Spleen (tissue), 11 donors: ENCODE results near the gene GABBR2. TPM values are rescaled to one million over a fixed set of nuclear protein-coding genes. Genes with fewer than 3 reads are reported as not detected.

Experiments
- DNase-seq: peaks from one replicate; pipeline ENCODE4 v3.0.0-alpha.2; 2020
- H3K27ac ChIP-seq, 8 donors: fragments of 200-600 bp; sonication (generic) in 7 of 8; 1 replicate in 4 of 8; 2 replicates in 4 of 8; pipeline versions ENCODE4 v1.5.0 to v1.8.0; 2016 to 2021; ENCODE audit warnings: inconsistent platforms in 4 of 8, mild to moderate bottlenecking in 4 of 8, moderate library complexity in 1 of 8
- H3K27me3 ChIP-seq, 7 donors: fragments of 200-600 bp; sonication (generic) in 6 of 7; replicated peaks in 1 of 7; 1 replicate in 4 of 7; 2 replicates in 3 of 7; pipeline versions ENCODE4 v1.5.0 to v1.8.0; 2016 to 2021; ENCODE audit warnings: inconsistent platforms in 3 of 7, mild to moderate bottlenecking in 1 of 7
- H3K36me3 ChIP-seq, 6 donors: fragments of 200-600 bp; sonication (generic) in 5 of 6; 1 replicate in 4 of 6; 2 replicates in 2 of 6; pipeline versions ENCODE4 v1.5.0 to v1.8.0; 2016 to 2021; ENCODE audit warnings: inconsistent platforms in 2 of 6
- H3K4me1 ChIP-seq, 6 donors: fragments of 200-600 bp; sonication (generic) in 5 of 6; 1 replicate in 3 of 6; 2 replicates in 3 of 6; pipeline versions ENCODE4 v1.5.0 to v1.8.0; 2016 to 2021; ENCODE audit warnings: inconsistent platforms in 3 of 6
- H3K4me3 ChIP-seq, 8 donors: fragments of 200-600 bp; sonication (generic) in 7 of 8; 1 replicate in 4 of 8; 2 replicates in 4 of 8; pipeline versions ENCODE4 v1.5.0 to v1.8.0; 2016 to 2021; ENCODE audit warnings: inconsistent platforms in 4 of 8, mild to moderate bottlenecking in 4 of 8, moderate library complexity in 2 of 8
- H3K9me3 ChIP-seq, 8 donors: fragments of 200-600 bp; sonication (generic) in 7 of 8; 1 replicate in 4 of 8; 2 replicates in 4 of 8; pipeline versions ENCODE4 v1.5.0 to v1.8.0; 2016 to 2021; ENCODE audit warnings: inconsistent platforms in 4 of 8
- POLR2A ChIP-seq, 3 donors: fragments of 450-650 bp; IDR thresholded peaks; one replicate each; pipeline ENCODE4 v1.5.1; 2017; ENCODE audit warnings: antibody characterized with exemption in 3 of 3, mild to moderate bottlenecking in 1 of 3
- POLR2AphosphoS5 ChIP-seq, 3 donors: sonication (generic); formaldehyde crosslinking; IDR thresholded peaks; one replicate each; pipeline ENCODE4 v1.5.1; 2017; ENCODE audit warnings: antibody characterized with exemption in 3 of 3
- WGBS, 5 donors: extraction: QIAGEN DNeasy Blood & Tissue Kit in 3 of 5; methylation state at CpG; one replicate each; pipeline versions ENCODE4 v1.1.5 to v1.1.7; 2013 to 2018; 5-methylcytosine and 5-hydroxymethylcytosine counted together
- intact Hi-C: fragments of 100-400 bp; cut with DNase I; formaldehyde crosslinking; loops from one replicate; pipeline ENCODE4 v1.15.0; 2023; ENCODE audit warnings: low total_unique reads
- polyA plus RNA-seq, 3 donors: library from polyadenylated mRNA; stranded (reverse); fragments of 200-250 nt; gene quantifications; one replicate each; pipeline ENCODE4 v1.2.1, GENCODE V29; 2013
- total RNA-seq, 7 donors: library from RNA; depleted of rRNA in 3 of 7; stranded (reverse); fragments of >200 nt in 3 of 7; fragmentation: NEBNext Ultra II Directional in 4 of 7; extraction: Animal tissue kit (Norgen Biotek cat#: 25700) in 4 of 7; gene quantifications; one replicate each; pipeline versions ENCODE4 v1.1.0 to v1.2.1, GENCODE V29; 2016 to 2021
- TF ChIP-seq, protein P1 (sequence below), 11 experiments: fragments of 200-600 bp in 7 of 11; fragments of 450-650 bp in 4 of 11; sonication (generic) in 4 of 11; IDR thresholded peaks in 8 of 11; conservative IDR thresholded peaks in 3 of 11; 1 replicate in 7 of 11; 2 replicates in 4 of 11; pipeline versions ENCODE4 v1.4.0 to v1.8.0; 2016 to 2021; ENCODE audit warnings: antibody characterized with exemption in 11 of 11, inconsistent platforms in 4 of 11, mild to moderate bottlenecking in 1 of 11
- donor health status: healthy with polysubstance abuse.
- donor health status: DM: no; HTN: no; CAD: no; lungs with moderate emphysema.
- donor health status: DM: no; HTN: no; CAD: no.
- donor health status: Bipolar disorder and iron deficiency.
- donor health status: healthy.
- donor health status: DM: no; HTN: no; CAD: no.
- donor health status: DM: yes; HTN: yes; CAD: no.

The GABBR2 gene
- total and polyA plus RNA-seq, 10 donors = 0.03 to 0.32 (median 0.07) TPM; not detected in 7

DNA sequence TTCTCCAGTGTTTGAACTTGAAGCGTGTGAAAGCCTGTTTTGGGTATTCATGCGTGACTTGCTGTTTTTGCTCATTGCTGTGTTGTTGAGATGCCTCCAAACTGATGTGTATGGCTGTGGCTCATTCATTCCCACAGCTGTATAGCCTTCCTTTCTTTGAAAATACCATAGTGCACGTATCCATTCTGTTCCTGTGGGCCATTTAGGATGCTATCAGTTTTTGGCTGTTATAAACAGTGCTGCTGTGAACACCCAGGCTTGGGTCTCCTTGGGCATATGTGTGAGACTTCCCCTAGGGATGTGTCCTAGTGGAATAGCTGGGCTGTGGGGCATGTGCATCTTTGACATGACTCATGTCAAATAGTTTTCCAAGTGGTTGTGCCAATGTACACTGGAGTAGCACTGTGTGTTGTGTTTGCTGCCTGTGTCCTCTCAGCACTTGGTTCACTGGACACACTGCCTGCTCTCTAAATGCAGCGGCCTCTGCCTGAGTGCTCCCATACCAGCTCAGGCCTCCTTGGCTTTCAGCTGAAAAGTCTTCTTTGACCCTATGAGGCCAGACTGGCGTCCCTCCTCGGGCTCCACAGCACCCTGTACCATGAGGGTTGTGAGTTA is 350.7 kb downstream of the GABBR2 start:
- no peak for TF ChIP-seq POLR2A (IDR thresholded peaks at IDR 0.05)
- no peak for TF ChIP-seq POLR2AphosphoS5 (IDR thresholded peaks at IDR 0.05)
- TF ChIP-seq, protein P1, sequence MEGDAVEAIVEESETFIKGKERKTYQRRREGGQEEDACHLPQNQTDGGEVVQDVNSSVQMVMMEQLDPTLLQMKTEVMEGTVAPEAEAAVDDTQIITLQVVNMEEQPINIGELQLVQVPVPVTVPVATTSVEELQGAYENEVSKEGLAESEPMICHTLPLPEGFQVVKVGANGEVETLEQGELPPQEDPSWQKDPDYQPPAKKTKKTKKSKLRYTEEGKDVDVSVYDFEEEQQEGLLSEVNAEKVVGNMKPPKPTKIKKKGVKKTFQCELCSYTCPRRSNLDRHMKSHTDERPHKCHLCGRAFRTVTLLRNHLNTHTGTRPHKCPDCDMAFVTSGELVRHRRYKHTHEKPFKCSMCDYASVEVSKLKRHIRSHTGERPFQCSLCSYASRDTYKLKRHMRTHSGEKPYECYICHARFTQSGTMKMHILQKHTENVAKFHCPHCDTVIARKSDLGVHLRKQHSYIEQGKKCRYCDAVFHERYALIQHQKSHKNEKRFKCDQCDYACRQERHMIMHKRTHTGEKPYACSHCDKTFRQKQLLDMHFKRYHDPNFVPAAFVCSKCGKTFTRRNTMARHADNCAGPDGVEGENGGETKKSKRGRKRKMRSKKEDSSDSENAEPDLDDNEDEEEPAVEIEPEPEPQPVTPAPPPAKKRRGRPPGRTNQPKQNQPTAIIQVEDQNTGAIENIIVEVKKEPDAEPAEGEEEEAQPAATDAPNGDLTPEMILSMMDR (IDR thresholded peaks at IDR 0.05 in 8 of 11, conservative IDR thresholded peaks at IDR 0.05 in 3 of 11) = no peak
- WGBS, 5 donors = 87 to 94% (median 88%) methylated on average over 6 of the region's 6 CpGs
- H3K27ac ChIP-seq = no peak overlapping the region

DNA sequence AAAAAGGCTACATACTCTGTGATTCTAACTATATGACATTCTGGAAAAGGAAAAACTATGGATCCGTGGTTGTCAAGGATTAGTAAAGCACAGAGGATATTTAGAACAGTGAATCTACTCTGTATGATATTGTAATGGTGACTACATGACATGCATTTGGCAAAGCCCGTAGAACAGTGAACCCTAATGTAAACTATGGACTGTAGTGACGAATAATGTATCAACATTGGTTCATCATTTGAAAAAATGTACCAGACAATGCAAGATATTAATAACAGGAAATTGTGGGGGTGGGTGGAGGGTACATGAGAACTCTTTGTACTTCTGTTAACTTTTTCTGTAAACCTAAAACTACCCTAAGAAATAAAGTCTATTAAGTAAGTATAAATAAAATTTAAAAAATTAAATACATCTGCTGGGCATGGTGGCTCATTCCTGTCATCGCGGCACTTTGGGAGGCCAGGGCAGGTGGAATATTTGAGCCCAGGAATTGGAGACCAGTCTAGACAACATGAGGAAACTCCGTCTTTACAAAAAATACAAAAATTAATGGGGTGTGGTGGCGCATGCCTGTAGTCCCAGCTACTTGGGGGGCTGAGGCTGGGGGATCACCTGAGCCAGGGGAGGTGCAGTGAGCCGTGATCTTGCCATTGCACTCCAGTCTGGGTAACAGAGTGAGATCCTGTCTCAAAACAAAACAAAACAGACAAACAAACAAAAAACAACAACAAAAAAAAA is 351.6 kb downstream of the GABBR2 start:
- intact Hi-C loops = no loop called here
- TF ChIP-seq POLR2A (IDR thresholded peaks at IDR 0.05) = no peak
- TF ChIP-seq POLR2AphosphoS5 (IDR thresholded peaks at IDR 0.05) = no peak
- WGBS, 5 donors = 83 to 92% (median 88%) methylated on average over 8 of the region's 8 CpGs
- H3K4me1 ChIP-seq = no peaks in the 10 kb centered on the region
- DNase-seq = no peak
- peaks cover 0 to 3% (median 0%) of the 10 kb centered on the region in 8 donors for H3K9me3 ChIP-seq
- H3K27me3 ChIP-seq = peaks cover 0 to 37% (median 0%) of the 10 kb centered on the region in 7 donors
- no peaks in the 10 kb centered on the region for H3K36me3 ChIP-seq
- no peak overlapping the region for H3K27ac ChIP-seq
- H3K4me3 ChIP-seq = no peak overlapping the region

More for the DNA sequence above, 350.7 kb downstream of the GABBR2 start:
- Histone ChIP-seq H3K36me3 (no peaks in the 10 kb centered on the region), H3K27me3 (peaks cover 0 to 31% (median 0%) of the 10 kb centered on the region in 7 donors), H3K4me3 (no peak overlapping the region), H3K9me3 (no peaks in the 10 kb centered on the region), H3K4me1 (no peaks in the 10 kb centered on the region)
- no peak for DNase-seq
- intact Hi-C loops = no loop called here

DNA sequence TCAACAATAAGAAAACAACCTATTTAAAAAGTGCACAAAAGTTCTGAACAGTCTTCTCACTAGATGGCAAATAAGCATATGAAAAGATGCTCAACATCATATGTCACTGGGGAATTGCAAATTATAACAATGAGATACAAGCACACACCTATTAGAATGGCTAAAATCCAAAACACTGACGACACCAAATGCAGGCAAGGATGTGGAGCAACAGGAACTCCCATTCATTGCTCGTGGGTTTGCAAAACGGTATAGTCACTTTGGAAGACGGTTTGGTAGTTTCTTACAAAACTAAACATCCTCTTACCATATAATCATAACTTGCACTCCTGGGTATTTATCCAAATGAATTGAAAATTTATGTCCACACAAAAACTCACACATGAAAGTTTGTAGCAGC is 352.4 kb downstream of the GABBR2 start:
- peaks cover 0 to 42% (median 0%) of the 10 kb centered on the region in 7 donors for H3K27me3 ChIP-seq
- no peak overlapping the region for H3K4me3 ChIP-seq
- H3K27ac ChIP-seq = no peak overlapping the region
- 49 to 81% (median 59%) methylated on average over 4 of the region's 4 CpGs for WGBS, 5 donors
- H3K9me3 ChIP-seq = peaks cover 0 to 11% (median 7%) of the 10 kb centered on the region in 8 donors
- no peaks in the 10 kb centered on the region for H3K4me1 ChIP-seq
- H3K36me3 ChIP-seq = no peaks in the 10 kb centered on the region
- intact Hi-C loops = no loop called here
- DNase-seq = no peak
- TF ChIP-seq, protein P1 (IDR thresholded peaks at IDR 0.05 in 8 of 11, conservative IDR thresholded peaks at IDR 0.05 in 3 of 11) = no peak
- TF ChIP-seq POLR2AphosphoS5 (IDR thresholded peaks at IDR 0.05) = no peak
- TF ChIP-seq POLR2A (IDR thresholded peaks at IDR 0.05) = no peak

DNA sequence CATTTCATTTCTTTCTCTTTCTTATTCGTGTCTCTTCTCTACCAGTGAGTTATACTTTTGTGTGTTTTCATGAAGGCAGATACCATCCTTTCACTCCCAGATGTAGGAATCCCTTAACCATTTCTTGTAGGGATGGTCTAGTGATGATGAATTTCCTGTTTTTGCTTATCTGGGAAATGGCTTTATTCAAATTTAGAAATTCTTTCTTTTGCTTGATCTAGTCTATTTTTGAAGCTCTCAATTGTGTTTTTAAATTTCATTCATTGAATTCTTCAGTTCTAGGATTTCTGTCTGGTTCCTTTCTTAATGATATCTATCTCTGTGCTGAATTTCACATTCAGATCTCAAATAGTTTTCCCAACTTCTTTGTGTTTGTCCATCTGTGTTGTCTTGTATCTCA is 357.4 kb downstream of the GABBR2 start:
- Histone ChIP-seq H3K27ac (no peak overlapping the region), H3K4me1 (no peaks in the 10 kb centered on the region), H3K27me3 (peaks cover 0 to 61% (median 6%) of the 10 kb centered on the region in 7 donors), H3K9me3 (peaks cover 0 to 27% (median 16%) of the 10 kb centered on the region in 8 donors), H3K36me3 (no peaks in the 10 kb centered on the region), H3K4me3 (no peak overlapping the region)
- TF ChIP-seq, protein P1 (IDR thresholded peaks at IDR 0.05 in 8 of 11, conservative IDR thresholded peaks at IDR 0.05 in 3 of 11) = no peak
- TF ChIP-seq POLR2AphosphoS5 (IDR thresholded peaks at IDR 0.05) = no peak
- TF ChIP-seq POLR2A (IDR thresholded peaks at IDR 0.05) = no peak
- WGBS, 5 donors = 0 to 42% (median 0%) methylated on average over 1 of the region's 1 CpG
- no peak for DNase-seq
- intact Hi-C loops = no loop called here
